CD4-positive, alpha-beta memory T cell (primary cell): ENCODE data around the gene ZNF184. TPM values are rescaled to one million over a fixed set of nuclear protein-coding genes. Genes with fewer than 3 reads are reported as not detected.

Source experiments
- CTCF ChIA-PET: fragments of 350-600 bp; sonication (Branson Sonifier 250); formaldehyde crosslinking; loops from one replicate; lab custom pipeline; 2021; ENCODE audit warnings: inconsistent platforms; ENCODE audit not compliant: partially characterized antibody; lab: Charles Lee
- POLR2A ChIA-PET: fragments of 350-600 bp; sonication (Branson Sonifier 250); formaldehyde crosslinking; loops from one replicate; lab custom pipeline; 2021; ENCODE audit not compliant: partially characterized antibody; lab: Charles Lee
- DNase-seq, 5 donors: peaks; one replicate each; pipeline versions ENCODE4 v3.0.0 to v3.0.0-alpha.2; 2020 to 2022; ENCODE audit warnings: mixed read lengths in 1 of 5
- H3K27ac ChIP-seq: one replicate; pipeline ENCODE4 v1.7.0; 2013; ENCODE audit warnings: low read depth, low read length
- H3K27me3 ChIP-seq: 2 replicates; pipeline ENCODE4 v1.7.0; 2013; ENCODE audit warnings: mild to moderate bottlenecking, low read length, moderate library complexity; ENCODE audit not compliant: insufficient read depth
- H3K36me3 ChIP-seq: 2 replicates; pipeline ENCODE4 v1.7.0; 2013; ENCODE audit warnings: mild to moderate bottlenecking, low read length, moderate library complexity; ENCODE audit not compliant: insufficient read depth
- H3K4me1 ChIP-seq: 2 replicates; pipeline ENCODE4 v1.7.0; 2013; ENCODE audit warnings: mild to moderate bottlenecking, low read length, moderate library complexity; ENCODE audit not compliant: insufficient read depth
- H3K4me3 ChIP-seq, 2 donors: one replicate each; pipeline ENCODE4 v1.7.0; 2013; ENCODE audit warnings: low read length in 2 of 2, mild to moderate bottlenecking in 1 of 2
- H3K9me3 ChIP-seq, 2 donors: one replicate each; pipeline ENCODE4 v1.7.0; 2013; ENCODE audit warnings: low read length in 2 of 2, control low read depth in 1 of 2; ENCODE audit not compliant: control insufficient read depth in 1 of 2
- H3K27ac Mint-ChIP-seq, 7 donors: one replicate each; pipeline ENCODE4 v1.8.0; 2020 to 2021; ENCODE audit warnings: mixed read lengths in 7 of 7, mild to moderate bottlenecking in 6 of 7, inconsistent platforms in 3 of 7, moderate library complexity in 3 of 7
- H3K27me3 Mint-ChIP-seq, 2 donors: one replicate each; pipeline ENCODE4 v1.8.0; 2020 to 2021; ENCODE audit warnings: mixed read lengths in 2 of 2
- H3K36me3 Mint-ChIP-seq, 2 donors: one replicate each; pipeline ENCODE4 v1.8.0; 2020 to 2021; ENCODE audit warnings: mixed read lengths in 2 of 2, inconsistent platforms in 1 of 2, mild to moderate bottlenecking in 1 of 2
- H3K4me1 Mint-ChIP-seq, 4 donors: one replicate each; pipeline ENCODE4 v1.8.0; 2020 to 2021; ENCODE audit warnings: mixed read lengths in 4 of 4, mild to moderate bottlenecking in 1 of 4
- H3K4me3 Mint-ChIP-seq, 8 donors: one replicate each; pipeline ENCODE4 v1.8.0; 2020 to 2021; ENCODE audit warnings: mixed read lengths in 8 of 8, mild to moderate bottlenecking in 7 of 8, moderate library complexity in 6 of 8, inconsistent platforms in 3 of 8
- H3K9me3 Mint-ChIP-seq, 8 donors: one replicate each; pipeline ENCODE4 v1.8.0; 2020 to 2021; ENCODE audit warnings: mixed read lengths in 8 of 8, mild to moderate bottlenecking in 5 of 8, inconsistent platforms in 3 of 8, moderate library complexity in 1 of 8
- intact Hi-C: fragments of 100-400 bp; cut with micrococcal nuclease; formaldehyde crosslinking; loops from one replicate; pipeline ENCODE4 v1.15.1; 2023
- polyA plus RNA-seq, 2 donors: library from polyadenylated mRNA; unstranded; fragments of 300-500 nt; fragmentation: Illumina TruSeq; gene quantifications; one replicate each; pipeline ENCODE4 v1.2.3, GENCODE V29; 2021
- total RNA-seq, 2 experiments: library from RNA; stranded (reverse); gene quantifications; one replicate each; pipeline ENCODE4 v1.2.3, GENCODE V29; 2021

ZNF184 gene
- total and polyA plus RNA-seq, 4 experiments from 2014 or later = 4.8 to 17.4 (median 14.0) TPM

DNA sequence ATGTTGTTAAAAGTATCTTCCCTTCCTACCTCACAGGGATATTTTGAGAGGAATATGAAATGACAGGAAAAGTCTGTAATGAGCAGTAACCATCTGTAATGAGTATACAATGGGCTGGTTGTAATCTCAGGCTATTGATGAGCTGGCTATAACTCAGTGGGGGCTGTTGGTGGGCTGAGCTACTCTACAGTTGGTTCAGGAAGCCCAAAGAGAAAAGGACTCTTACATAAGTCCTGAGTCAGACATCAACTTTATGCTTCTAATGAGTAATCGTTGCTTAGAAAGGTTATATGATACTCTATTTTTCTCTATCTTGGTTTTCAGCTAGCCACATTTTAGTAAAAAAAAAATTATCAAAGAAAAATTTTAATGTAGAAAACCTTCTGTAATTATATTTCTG, 57.9 kb downstream of the ZNF184 start:
- Histone ChIP-seq H3K36me3 (no peaks in the 10 kb centered on the region), H3K4me1 (no peaks in the 10 kb centered on the region), H3K27me3 (no peaks in the 10 kb centered on the region), H3K4me3 (no peak overlapping the region), H3K9me3 (no peaks in the 10 kb centered on the region), H3K27ac (no peak overlapping the region)
- Mint-ChIP-seq H3K4me1 (no peaks in the 10 kb centered on the region), H3K9me3 (peaks cover 0 to 2% (median 0%) of the 10 kb centered on the region in 8 donors), H3K4me3 (no peak overlapping the region), H3K36me3 (no peaks in the 10 kb centered on the region), H3K27me3 (peaks cover 11 to 14% of the 10 kb centered on the region in 2 donors), H3K27ac (no peak overlapping the region)
- CTCF ChIA-PET = no interaction called here
- intact Hi-C loops = no loop called here
- POLR2A ChIA-PET = no interaction called here
- DNase-seq = no peak

DNA sequence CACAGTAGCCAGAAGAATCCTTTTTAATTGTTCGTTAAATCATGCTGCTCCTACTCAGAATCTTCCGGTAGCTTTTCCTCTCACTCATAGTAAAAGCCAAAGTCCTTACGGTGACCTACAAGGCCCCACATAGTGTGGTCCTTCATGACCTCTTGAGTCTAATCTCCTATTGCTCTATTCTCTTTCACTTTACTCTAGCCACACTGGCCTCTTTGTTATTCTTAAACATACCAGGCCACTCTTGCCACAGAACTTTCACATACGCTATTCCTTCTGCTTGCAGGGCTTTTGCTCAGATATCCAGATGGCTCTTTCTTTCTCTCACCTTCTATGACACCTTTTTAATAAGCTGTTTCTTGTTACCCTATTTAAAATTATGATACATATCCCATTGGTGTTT, 58.6 kb downstream of the ZNF184 start:
- Histone ChIP-seq H3K4me3 (no peak overlapping the region), H3K4me1 (no peaks in the 10 kb centered on the region), H3K9me3 (no peaks in the 10 kb centered on the region), H3K36me3 (no peaks in the 10 kb centered on the region), H3K27ac (no peak overlapping the region), H3K27me3 (no peaks in the 10 kb centered on the region)
- intact Hi-C loops = no loop called here
- Mint-ChIP-seq H3K4me1 (no peaks in the 10 kb centered on the region), H3K36me3 (no peaks in the 10 kb centered on the region), H3K27me3 (peaks cover 5 to 8% of the 10 kb centered on the region in 2 donors), H3K27ac (no peak overlapping the region), H3K4me3 (no peak overlapping the region), H3K9me3 (no peaks in the 10 kb centered on the region)
- DNase-seq = no peak
- POLR2A ChIA-PET = no interaction called here
- CTCF ChIA-PET = no interaction called here

DNA sequence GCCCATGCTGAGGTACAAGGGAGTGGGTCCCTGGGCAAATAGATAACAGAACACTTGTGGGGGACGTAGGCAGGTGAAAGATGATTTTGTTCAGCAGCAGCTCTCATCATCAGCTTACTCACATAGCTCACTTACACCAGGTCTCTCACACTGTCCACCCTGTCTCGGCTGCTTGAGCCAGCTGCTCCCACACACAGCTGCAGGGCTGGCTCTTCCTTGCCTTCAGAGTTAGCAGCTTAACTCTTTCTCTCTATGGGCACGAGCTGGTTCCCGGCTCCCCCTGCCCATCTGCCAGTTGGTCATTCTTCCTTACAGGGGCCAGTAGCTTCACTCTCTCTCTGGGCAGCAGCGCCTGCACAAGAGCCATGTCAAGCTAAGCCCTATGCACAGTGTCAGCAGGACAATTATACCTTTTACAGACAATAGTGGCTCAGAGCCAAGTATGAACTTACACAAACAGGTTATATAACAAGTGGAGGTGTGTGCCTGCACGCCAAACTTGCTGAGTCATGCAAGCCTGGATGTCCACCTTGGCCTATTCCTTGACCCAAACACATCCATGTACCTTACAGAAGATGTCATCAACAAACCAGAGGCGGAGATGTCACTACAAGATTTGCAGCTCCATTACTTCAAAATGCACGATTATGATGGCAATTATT, 65.6 kb downstream of the ZNF184 start:
- H3K9me3 ChIP-seq = peaks cover 0 to under 1% of the 10 kb centered on the region in 2 donors
- H3K27me3 Mint-ChIP-seq = peaks cover 3 to 6% of the 10 kb centered on the region in 2 donors
- CTCF ChIA-PET = no interaction called here
- H3K9me3 Mint-ChIP-seq = peaks cover 5 to 23% (median 18%) of the 10 kb centered on the region in 8 donors
- no peak for DNase-seq
- H3K4me1 ChIP-seq = no peaks in the 10 kb centered on the region
- no peak overlapping the region for H3K4me3 ChIP-seq
- no peak overlapping the region for H3K27ac ChIP-seq
- H3K36me3 Mint-ChIP-seq = peaks cover 9 to 14% of the 10 kb centered on the region in 2 donors
- H3K36me3 ChIP-seq = no peaks in the 10 kb centered on the region
- H3K27me3 ChIP-seq = no peaks in the 10 kb centered on the region
- no peak overlapping the region for H3K27ac Mint-ChIP-seq
- H3K4me1 Mint-ChIP-seq = no peaks in the 10 kb centered on the region
- intact Hi-C loops = no loop called here
- POLR2A ChIA-PET = no interaction called here
- no peak overlapping the region for H3K4me3 Mint-ChIP-seq

DNA sequence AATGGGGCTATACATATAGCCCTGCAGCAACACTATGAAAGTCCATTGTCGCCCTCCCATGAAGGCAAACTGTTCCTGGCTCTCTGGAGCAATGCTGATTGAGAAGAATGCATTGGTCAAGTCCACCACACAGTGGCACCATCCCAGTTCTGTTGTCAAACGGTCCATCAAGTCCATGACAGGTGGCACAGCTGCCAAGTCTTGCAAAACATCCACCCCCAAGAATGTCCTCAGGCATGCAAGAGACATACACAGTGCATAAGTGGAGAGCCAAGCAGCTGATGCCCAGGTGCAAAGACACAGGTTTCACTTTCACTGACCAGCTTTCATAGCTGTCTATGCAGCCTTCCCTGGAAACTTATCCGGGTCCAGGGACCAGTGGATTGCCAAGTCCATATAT, 66.8 kb downstream of the ZNF184 start:
- no peaks in the 10 kb centered on the region for H3K27me3 ChIP-seq
- intact Hi-C loops = no loop called here
- no peak for DNase-seq
- H3K36me3 ChIP-seq = no peaks in the 10 kb centered on the region
- POLR2A ChIA-PET = no interaction called here
- Mint-ChIP-seq H3K27me3 (peaks cover 3 to 8% of the 10 kb centered on the region in 2 donors), H3K4me1 (no peaks in the 10 kb centered on the region), H3K4me3 (no peak overlapping the region), H3K27ac (no peak overlapping the region), H3K9me3 (peaks cover 5 to 35% (median 29%) of the 10 kb centered on the region in 8 donors), H3K36me3 (peaks cover 15 to 26% of the 10 kb centered on the region in 2 donors)
- H3K4me1 ChIP-seq = no peaks in the 10 kb centered on the region
- H3K9me3 ChIP-seq = peaks cover 0 to 10% of the 10 kb centered on the region in 2 donors
- CTCF ChIA-PET = no interaction called here
- no peak overlapping the region for H3K4me3 ChIP-seq
- H3K27ac ChIP-seq = no peak overlapping the region

DNA sequence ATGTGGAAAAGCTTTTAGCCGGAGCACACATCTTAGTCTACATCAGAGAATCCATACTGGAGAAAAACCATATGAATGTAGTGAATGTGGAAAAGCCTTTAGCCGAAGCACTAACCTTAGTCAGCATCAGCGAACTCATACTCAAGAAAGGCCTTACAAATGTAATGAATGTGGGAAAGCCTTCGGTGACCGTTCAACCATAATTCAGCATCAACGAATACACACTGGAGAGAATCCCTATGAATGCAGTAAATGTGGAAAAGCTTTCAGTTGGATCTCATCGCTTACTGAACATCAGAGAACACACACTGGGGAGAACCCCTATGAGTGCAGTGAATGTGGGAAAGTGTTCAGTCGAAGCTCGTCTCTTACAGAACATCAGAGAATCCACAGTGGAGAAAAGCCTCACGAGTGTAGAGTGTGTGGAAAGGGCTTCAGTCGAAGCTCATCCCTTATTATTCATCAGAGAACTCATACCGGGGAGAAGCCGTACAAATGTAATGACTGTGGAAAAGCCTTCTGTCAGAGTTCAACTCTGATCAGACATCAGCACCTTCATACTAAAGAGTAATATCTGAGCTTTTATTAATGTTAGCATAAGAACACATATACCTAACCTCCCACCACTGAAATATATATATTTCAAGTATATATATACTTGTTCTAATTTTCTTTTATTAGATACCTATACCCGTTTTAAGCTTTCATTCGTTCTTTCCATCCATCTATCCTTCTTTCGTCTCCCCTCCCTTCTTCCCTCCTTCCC, 71.8 kb downstream of the ZNF184 start:
- H3K9me3 ChIP-seq = peaks cover 0 to 26% of the 10 kb centered on the region in 2 donors
- ChIA-PET POLR2A (no interaction called here), CTCF (no interaction called here)
- no peaks in the 10 kb centered on the region for H3K27me3 ChIP-seq
- no peaks in the 10 kb centered on the region for H3K4me1 ChIP-seq
- peaks cover 45 to 61% of the 10 kb centered on the region in 2 donors for H3K36me3 Mint-ChIP-seq
- no peaks in the 10 kb centered on the region for H3K36me3 ChIP-seq
- H3K27me3 Mint-ChIP-seq = peaks cover 3 to 6% of the 10 kb centered on the region in 2 donors
- intact Hi-C loops = no loop called here
- no peak overlapping the region for H3K4me3 Mint-ChIP-seq
- no peaks in the 10 kb centered on the region for H3K4me1 Mint-ChIP-seq
- no peak overlapping the region for H3K4me3 ChIP-seq
- no peak overlapping the region for H3K27ac ChIP-seq
- peaks cover 5 to 65% (median 57%) of the 10 kb centered on the region in 8 donors for H3K9me3 Mint-ChIP-seq
- no peak overlapping the region for H3K27ac Mint-ChIP-seq
- no peak for DNase-seq

Other genes with a start within 250 kb of the ZNF184 start
- gene PRSS16, start 225.4 kb downstream of the ZNF184 start, total RNA-seq = 1 to 10 TPM; 1.9 to 2.5 TPM
- gene PRSS16, start 225.4 kb downstream of the ZNF184 start, polyA plus RNA-seq = 1 to 10 TPM; 1.5 to 3.3 TPM
- not detected for gene POM121L2, start 160.8 kb downstream of the ZNF184 start, total RNA-seq
- not detected for gene POM121L2, start 160.8 kb downstream of the ZNF184 start, polyA plus RNA-seq
- gene ZNF391, start 84.3 kb downstream of the ZNF184 start, total RNA-seq = 1 to 10 TPM; 3.3 to 3.7 TPM
- gene ZNF391, start 84.3 kb downstream of the ZNF184 start, polyA plus RNA-seq = 1 to 10 TPM; 1.8 TPM